ENCODE measurements around the gene ZNF846. TPM values are rescaled to one million over a fixed set of nuclear protein-coding genes. Genes with fewer than 3 reads are reported as not detected.

Gene ZNF846
- total RNA-seq (2022): 3.2 and 3.3 TPM in 2 replicates
- Bru-seq, nascent RNA: percentile 50 among the genes with signal in this experiment
- percentile 61 among the genes with signal in this experiment for BruChase-seq, experiment 1, labeled RNA remaining after a 6-hour chase
- percentile 66 among the genes with signal in this experiment for BruChase-seq, experiment 2, labeled RNA remaining after a 2-hour chase
- long read RNA-seq, partial matches to known transcripts: 1 of 5 reads
- long read RNA-seq, other reads (novel, unspliced or antisense): 2 of 5 reads

DNA sequence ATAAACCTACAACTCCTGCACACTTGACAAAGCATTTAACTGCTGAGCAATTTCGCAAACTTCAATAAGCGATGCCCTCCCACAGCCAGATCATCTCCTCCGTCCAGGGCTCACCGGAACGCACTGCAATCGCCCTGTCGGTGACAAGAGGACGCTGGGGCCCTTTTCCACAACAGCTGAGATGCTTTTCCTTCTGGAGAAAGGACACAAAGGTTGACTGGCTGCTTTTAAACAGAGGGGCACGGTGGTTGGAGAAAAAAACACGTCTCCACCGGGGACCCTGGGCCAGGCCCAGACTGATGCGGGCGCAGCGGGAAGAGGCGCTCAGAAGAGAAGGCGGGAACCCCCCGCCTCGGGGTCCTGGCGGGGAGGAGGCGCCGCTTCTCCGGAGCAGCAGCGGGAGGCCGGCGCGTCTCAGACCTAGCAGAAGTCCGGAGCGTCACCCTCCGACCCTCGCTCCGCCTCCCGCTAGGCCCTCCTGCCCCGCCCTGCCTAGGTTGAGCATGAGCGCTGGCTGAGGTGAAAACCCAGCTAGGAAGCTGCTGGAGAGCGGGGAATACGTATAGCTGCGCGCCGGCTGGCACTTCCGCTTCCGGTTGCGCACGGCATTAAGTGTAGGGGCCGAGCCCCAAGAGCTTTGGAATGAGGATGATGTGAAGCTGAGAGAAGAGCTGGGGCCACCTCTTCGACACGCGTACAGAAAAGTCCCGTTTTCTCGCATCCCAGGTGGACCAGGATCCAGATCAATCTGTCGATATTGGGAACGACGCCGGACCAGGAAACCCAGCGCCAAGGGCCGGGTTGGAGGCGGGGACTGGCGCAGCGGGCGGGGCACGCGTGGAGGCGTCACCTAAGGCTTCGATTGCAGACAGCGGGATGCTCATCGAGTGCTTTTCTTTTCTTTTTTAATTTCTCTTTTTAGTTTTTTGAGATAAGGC is at the start of gene ZNF846:
TSS of gene ZNF846 (minus strand) at position 564 of the 938 bp plus-strand sequence. CDS start 3,788 bp downstream, outside the sequence.
- Mint-ChIP-seq H3K27ac (ENCODE audit: low read depth, unreplicated experiment) (peak within 1 kb of the TSS; percentile 98), H3K27me3 (ENCODE audit: insufficient read depth, unreplicated experiment) (no peaks in the 10 kb centered on the region), H3K4me3 (ENCODE audit: unreplicated experiment) (peak within 1 kb of the TSS; percentile 93), H3K4me1 (ENCODE audit: insufficient read depth, unreplicated experiment) (no peaks in the 10 kb centered on the region), H3K9me3 (ENCODE audit: unreplicated experiment) (peaks cover 4% of the 10 kb centered on the region), H3K36me3 (ENCODE audit: insufficient read depth, unreplicated experiment) (no peaks in the 10 kb centered on the region)
- peak; percentile 97 for DNase-seq (ENCODE audit: unreplicated experiment)
- intact Hi-C loops (cut with micrococcal nuclease): loop anchor here (1.0 to 2.0 kb wide), 2 partner anchors 16 to 93 kb away; partner anchors contain the start of gene ZNF562
- BruUV-seq (replicated peaks): TSS peak; percentile 69
- CTCF ChIA-PET: interaction anchor here (0.6 to 1.4 kb wide), 4 partner anchors 104 to 142 kb away, joined by 3 to 8 read pairs (median 3); no protein-coding TSS in a partner anchor
- POLR2A ChIA-PET: interaction anchor here (0.5 to 2.8 kb wide), 37 partner anchors 8 to 1067 kb away, joined by 3 to 46 read pairs (median 4); partner anchors contain the start of genes FBXL12, TMED1, UBL5 and ZNF121
- TF ChIP-seq, protein P1, sequence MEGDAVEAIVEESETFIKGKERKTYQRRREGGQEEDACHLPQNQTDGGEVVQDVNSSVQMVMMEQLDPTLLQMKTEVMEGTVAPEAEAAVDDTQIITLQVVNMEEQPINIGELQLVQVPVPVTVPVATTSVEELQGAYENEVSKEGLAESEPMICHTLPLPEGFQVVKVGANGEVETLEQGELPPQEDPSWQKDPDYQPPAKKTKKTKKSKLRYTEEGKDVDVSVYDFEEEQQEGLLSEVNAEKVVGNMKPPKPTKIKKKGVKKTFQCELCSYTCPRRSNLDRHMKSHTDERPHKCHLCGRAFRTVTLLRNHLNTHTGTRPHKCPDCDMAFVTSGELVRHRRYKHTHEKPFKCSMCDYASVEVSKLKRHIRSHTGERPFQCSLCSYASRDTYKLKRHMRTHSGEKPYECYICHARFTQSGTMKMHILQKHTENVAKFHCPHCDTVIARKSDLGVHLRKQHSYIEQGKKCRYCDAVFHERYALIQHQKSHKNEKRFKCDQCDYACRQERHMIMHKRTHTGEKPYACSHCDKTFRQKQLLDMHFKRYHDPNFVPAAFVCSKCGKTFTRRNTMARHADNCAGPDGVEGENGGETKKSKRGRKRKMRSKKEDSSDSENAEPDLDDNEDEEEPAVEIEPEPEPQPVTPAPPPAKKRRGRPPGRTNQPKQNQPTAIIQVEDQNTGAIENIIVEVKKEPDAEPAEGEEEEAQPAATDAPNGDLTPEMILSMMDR (IDR thresholded peaks at IDR 0.05; ENCODE audit: unreplicated experiment): no peak

DNA sequence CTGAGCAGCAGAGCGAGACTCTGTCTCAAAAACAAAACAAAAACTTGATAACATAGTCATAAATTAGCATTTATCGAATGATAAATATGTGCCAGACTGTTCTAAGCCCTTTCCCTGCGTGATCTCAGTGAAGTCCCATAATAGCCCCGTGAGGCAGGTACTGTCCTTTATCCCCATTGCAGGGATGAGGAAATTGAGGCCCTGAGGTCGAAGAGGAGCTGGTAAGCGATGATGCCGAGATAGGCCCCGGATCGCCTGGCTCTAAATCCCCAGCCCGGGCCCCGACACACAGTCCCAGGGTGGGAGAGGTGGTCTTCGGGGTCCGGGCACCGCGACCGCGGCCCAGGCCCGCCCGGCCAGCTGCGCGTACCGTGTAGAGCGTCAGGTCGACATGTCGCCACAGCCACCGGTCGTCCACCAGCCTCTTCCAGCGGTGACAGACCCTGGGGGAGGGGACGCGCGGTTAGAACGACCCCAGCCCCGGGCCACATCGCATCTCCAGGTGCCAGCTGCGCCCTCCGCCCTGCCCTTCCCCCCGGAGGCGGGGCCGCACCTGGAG is 49.7 kb upstream of the ZNF846 start:
- DNase-seq (ENCODE audit: unreplicated experiment): no peak
- BruUV-seq (replicated peaks): TSS peak; percentile 33
- Mint-ChIP-seq H3K27ac (ENCODE audit: low read depth, unreplicated experiment) (peak overlapping the region; percentile 92), H3K4me1 (ENCODE audit: insufficient read depth, unreplicated experiment) (peaks cover 8% of the 10 kb centered on the region), H3K27me3 (ENCODE audit: insufficient read depth, unreplicated experiment) (no peaks in the 10 kb centered on the region), H3K36me3 (ENCODE audit: insufficient read depth, unreplicated experiment) (peaks cover 17% of the 10 kb centered on the region), H3K4me3 (ENCODE audit: unreplicated experiment) (peak overlapping the region; percentile 84), H3K9me3 (ENCODE audit: unreplicated experiment) (no peaks in the 10 kb centered on the region)
- ChIA-PET CTCF (interaction anchor here (0.6 to 1.3 kb wide), 5 partner anchors 14 to 193 kb away, joined by 3 to 4 read pairs (median 3); no protein-coding TSS in a partner anchor), POLR2A (interaction anchor here (0.7 to 2.0 kb wide), 14 partner anchors 9 to 381 kb away, joined by 3 to 30 read pairs (median 4); partner anchors contain the start of genes PIN1, UBL5, ZNF561 and ZNF846)
- TF ChIP-seq, protein P1 (IDR thresholded peaks at IDR 0.05; ENCODE audit: unreplicated experiment): no peak
- intact Hi-C loops (cut with micrococcal nuclease): no loop called here

DNA sequence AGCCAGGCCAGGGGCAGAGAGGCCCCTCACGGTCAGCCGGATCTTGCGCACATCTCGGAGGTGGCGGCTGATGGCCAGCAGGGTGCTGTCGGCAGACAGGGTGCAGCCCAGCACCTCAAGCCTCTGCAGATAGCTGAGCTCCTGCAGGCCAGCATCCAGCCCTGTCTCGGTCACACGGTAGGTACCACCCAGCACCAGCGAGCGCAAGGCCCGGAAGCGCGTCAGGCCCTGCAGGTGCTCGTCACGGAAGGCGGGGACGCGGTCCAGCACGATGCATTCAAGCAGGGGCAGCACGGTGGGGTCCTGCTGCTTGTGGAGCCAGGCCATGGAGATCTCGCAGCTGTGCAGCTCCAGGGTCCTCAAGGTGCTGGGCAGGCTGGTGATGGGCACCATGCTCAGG is 42.6 kb upstream of the ZNF846 start:
- Mint-ChIP-seq H3K36me3 (ENCODE audit: insufficient read depth, unreplicated experiment) (peaks cover 58% of the 10 kb centered on the region), H3K27ac (ENCODE audit: low read depth, unreplicated experiment) (no peak overlapping the region), H3K9me3 (ENCODE audit: unreplicated experiment) (no peaks in the 10 kb centered on the region), H3K4me1 (ENCODE audit: insufficient read depth, unreplicated experiment) (no peaks in the 10 kb centered on the region), H3K4me3 (ENCODE audit: unreplicated experiment) (no peak overlapping the region), H3K27me3 (ENCODE audit: insufficient read depth, unreplicated experiment) (no peaks in the 10 kb centered on the region)
- BruUV-seq (replicated peaks): no TSS peak
- ChIA-PET POLR2A (no interaction called here), CTCF (no interaction called here)
- TF ChIP-seq, protein P1 (IDR thresholded peaks at IDR 0.05; ENCODE audit: unreplicated experiment): no peak
- intact Hi-C loops (cut with micrococcal nuclease): no loop called here
- DNase-seq (ENCODE audit: unreplicated experiment): no peak
